Smooth muscle cell (in vitro differentiated cells): ENCODE measurements around the gene USP33. TPM values are rescaled to one million over a fixed set of nuclear protein-coding genes. Genes with fewer than 3 reads are reported as not detected.
A peak's percentile ranks its signal among the peaks of the same experiment; 100 is the strongest.

Experiments
- DNase-seq: peaks from one replicate; lab custom pipeline; 2025; ENCODE audit not compliant: unreplicated experiment; lab: John Stamatoyannopoulos, UW
- H2AFZ ChIP-seq: fragments of 200-600 bp; sonication (generic); 2 replicates; pipeline ENCODE4 v1.6.0; 2016; ENCODE audit warnings: antibody characterized with exemption, low read depth, mild to moderate bottlenecking
- H3F3A ChIP-seq: fragments of 200-600 bp; sonication (generic); 2 replicates; pipeline ENCODE4 v1.6.0; 2017; ENCODE audit warnings: antibody characterized with exemption, low read depth
- H3K27ac ChIP-seq: fragments of 200-600 bp; sonication (generic); 2 replicates; pipeline ENCODE4 v1.5.1; 2016; ENCODE audit warnings: low read depth, mild to moderate bottlenecking
- H3K27me3 ChIP-seq: fragments of 200-600 bp; sonication (generic); 2 replicates; pipeline ENCODE4 v1.6.1; 2016; ENCODE audit warnings: low read depth, mild to moderate bottlenecking
- H3K36me3 ChIP-seq: fragments of 200-600 bp; sonication (generic); 2 replicates; pipeline ENCODE4 v1.5.1; 2016; ENCODE audit warnings: low read depth
- H3K4me1 ChIP-seq: fragments of 200-600 bp; sonication (generic); 2 replicates; pipeline ENCODE4 v1.5.1; 2016; ENCODE audit warnings: low read depth
- H3K4me2 ChIP-seq: fragments of 200-600 bp; sonication (generic); 2 replicates; pipeline ENCODE4 v1.6.0; 2016; ENCODE audit warnings: mild to moderate bottlenecking
- H3K4me3 ChIP-seq: fragments of 200-600 bp; sonication (generic); 2 replicates; pipeline ENCODE4 v1.5.1; 2016; ENCODE audit warnings: mild to moderate bottlenecking
- H3K79me2 ChIP-seq: fragments of 200-600 bp; sonication (generic); 2 replicates; pipeline ENCODE4 v1.6.0; 2016; ENCODE audit warnings: low read depth, mild to moderate bottlenecking
- H3K9ac ChIP-seq: fragments of 200-600 bp; sonication (generic); 2 replicates; pipeline ENCODE4 v1.6.0; 2016; ENCODE audit warnings: low read depth
- H3K9me3 ChIP-seq: fragments of 200-600 bp; sonication (generic); replicated peaks from 2 replicates; pipeline ENCODE4 v1.5.1; 2016; ENCODE audit warnings: low read depth
- H4K20me1 ChIP-seq: fragments of 200-600 bp; sonication (generic); 2 replicates; pipeline ENCODE4 v1.6.0; 2016; ENCODE audit warnings: low read depth
- WGBS: methylation state at CpG from one replicate; pipeline ENCODE4 v1.1.7; 2016; ENCODE audit warnings: low lambda C conversion rate; 5-methylcytosine and 5-hydroxymethylcytosine counted together
- polyA plus RNA-seq: library from polyadenylated mRNA; unstranded; fragments of >200 nt; fragmentation: Nextera tagmentation; extraction: Ambion mirVana; gene quantifications from 2 replicates; pipeline ENCODE4 v1.2.1, GENCODE V29; 2016
- total RNA-seq: library from RNA; depleted of rRNA; stranded (reverse); fragments of >200 nt; gene quantifications from 2 replicates; pipeline ENCODE4 v1.2.3, GENCODE V29; 2014
- TF ChIP-seq, protein P1 (sequence below): fragments of 200-600 bp; sonication (generic); IDR thresholded peaks from 2 replicates; pipeline ENCODE4 v1.5.1; 2017; ENCODE audit warnings: borderline replicate concordance, mild to moderate bottlenecking, antibody characterized with exemption; ENCODE audit not compliant: insufficient read depth, poor library complexity, severe bottlenecking

USP33 gene
- total and polyA plus RNA-seq, 2 experiments from 2014 or later: 26.4 to 41.3 TPM

DNA sequence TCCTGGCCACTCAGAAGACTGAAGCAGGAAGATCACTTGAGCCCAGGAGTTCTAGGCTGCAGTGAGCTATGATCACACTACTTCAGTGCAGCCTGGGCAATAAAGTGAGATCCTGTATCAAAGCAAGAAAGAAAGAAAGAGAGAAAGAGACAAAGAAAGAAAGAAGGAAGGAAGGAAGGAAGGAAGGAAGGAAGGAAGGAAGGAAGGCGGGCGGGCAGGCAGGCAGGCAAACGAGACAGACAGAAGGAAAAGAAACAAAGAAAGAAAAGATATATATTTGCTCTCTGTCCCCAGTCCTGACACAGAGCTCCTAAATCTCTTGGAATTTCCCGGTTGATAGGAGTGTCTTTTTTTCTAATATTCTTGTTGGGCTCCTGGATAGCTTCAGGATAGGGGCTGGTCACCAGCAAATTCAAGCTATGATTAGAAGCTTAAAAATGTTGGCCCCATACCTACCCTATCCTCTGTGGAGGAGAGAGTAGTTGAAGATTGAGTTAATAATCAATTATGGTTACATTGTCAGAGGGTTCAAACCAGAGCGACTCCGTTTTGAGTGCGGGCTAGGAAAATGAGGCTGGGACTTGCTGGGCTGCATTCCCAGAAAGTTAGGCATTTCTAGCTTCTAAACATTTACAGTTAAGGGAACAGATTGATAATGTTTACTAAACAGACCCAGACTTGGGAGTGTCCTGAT lies 16.5 kb upstream of the USP33 start:
- TF ChIP-seq, protein P1, sequence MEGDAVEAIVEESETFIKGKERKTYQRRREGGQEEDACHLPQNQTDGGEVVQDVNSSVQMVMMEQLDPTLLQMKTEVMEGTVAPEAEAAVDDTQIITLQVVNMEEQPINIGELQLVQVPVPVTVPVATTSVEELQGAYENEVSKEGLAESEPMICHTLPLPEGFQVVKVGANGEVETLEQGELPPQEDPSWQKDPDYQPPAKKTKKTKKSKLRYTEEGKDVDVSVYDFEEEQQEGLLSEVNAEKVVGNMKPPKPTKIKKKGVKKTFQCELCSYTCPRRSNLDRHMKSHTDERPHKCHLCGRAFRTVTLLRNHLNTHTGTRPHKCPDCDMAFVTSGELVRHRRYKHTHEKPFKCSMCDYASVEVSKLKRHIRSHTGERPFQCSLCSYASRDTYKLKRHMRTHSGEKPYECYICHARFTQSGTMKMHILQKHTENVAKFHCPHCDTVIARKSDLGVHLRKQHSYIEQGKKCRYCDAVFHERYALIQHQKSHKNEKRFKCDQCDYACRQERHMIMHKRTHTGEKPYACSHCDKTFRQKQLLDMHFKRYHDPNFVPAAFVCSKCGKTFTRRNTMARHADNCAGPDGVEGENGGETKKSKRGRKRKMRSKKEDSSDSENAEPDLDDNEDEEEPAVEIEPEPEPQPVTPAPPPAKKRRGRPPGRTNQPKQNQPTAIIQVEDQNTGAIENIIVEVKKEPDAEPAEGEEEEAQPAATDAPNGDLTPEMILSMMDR: no peak
- Histone ChIP-seq H3K4me3 (no peak overlapping the region), H3F3A (no peaks in the 10 kb centered on the region), H3K4me1 (peaks cover 9% of the 10 kb centered on the region), H4K20me1 (peaks cover 3% of the 10 kb centered on the region), H3K79me2 (peaks cover 22% of the 10 kb centered on the region), H3K36me3 (no peaks in the 10 kb centered on the region), H3K9me3 (no peaks in the 10 kb centered on the region), H3K4me2 (no peak overlapping the region), H3K27ac (no peak overlapping the region), H3K9ac (no peak overlapping the region), H3K27me3 (no peaks in the 10 kb centered on the region), H2AFZ (peak overlapping the region; percentile 86)
- 67% methylated on average over 7 of the region's 7 CpGs for WGBS
- DNase-seq: no peak

DNA sequence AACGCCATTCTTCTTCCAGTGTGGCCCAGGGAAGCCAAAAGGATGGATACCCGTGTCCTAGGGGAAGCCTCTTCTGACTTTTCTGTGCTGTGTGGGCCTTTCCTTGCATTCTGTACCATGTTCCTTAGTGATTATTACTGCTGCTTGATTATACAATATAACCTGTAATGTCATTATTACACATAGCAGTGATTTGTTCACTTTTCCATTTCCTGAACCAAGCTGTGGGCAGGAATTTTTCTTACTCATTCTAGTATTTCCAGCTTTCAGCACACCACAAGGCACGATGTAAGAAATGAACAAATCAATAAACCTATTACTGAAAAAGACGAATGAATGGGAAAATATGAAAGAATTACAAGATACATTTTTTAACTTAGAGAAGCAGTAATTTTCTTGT lies 8.4 kb upstream of the USP33 start:
- Histone ChIP-seq H3K27me3 (no peaks in the 10 kb centered on the region), H3K9ac (no peak overlapping the region), H3K36me3 (no peaks in the 10 kb centered on the region), H3K9me3 (no peaks in the 10 kb centered on the region), H3F3A (no peaks in the 10 kb centered on the region), H3K79me2 (no peaks in the 10 kb centered on the region), H3K27ac (no peak overlapping the region), H3K4me3 (no peak overlapping the region), H3K4me1 (no peaks in the 10 kb centered on the region), H3K4me2 (no peak overlapping the region), H4K20me1 (no peaks in the 10 kb centered on the region), H2AFZ (no peak overlapping the region)
- WGBS: 89% methylated on average over 4 of the region's 4 CpGs
- TF ChIP-seq, protein P1: no peak
- no peak for DNase-seq

DNA sequence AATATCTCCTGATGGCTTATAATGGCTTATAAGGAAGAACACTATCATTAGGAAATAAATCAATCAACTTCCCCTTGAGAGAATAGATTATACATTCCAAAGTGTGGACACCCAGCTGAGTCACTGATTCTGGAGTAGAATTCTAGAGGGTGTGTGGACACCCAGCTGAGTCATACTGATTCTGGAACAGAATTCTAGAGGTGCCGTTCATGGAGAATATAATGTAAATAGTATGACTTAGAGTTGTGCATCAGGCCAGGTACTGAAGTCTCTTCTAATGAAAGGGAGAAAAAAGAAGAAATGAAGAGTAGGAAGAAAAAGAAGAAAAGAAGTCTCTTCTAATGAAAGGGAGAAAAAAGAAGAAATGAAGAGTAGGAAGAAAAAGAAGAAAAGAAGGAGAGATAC lies 2.4 kb upstream of the USP33 start:
- H3K36me3 ChIP-seq: no peaks in the 10 kb centered on the region
- DNase-seq: no peak
- H3K27ac ChIP-seq: no peak overlapping the region
- H3K4me2 ChIP-seq: no peak overlapping the region
- no peaks in the 10 kb centered on the region for H3K9me3 ChIP-seq
- peaks cover 7% of the 10 kb centered on the region for H3F3A ChIP-seq
- H3K79me2 ChIP-seq: peaks cover 22% of the 10 kb centered on the region
- no peaks in the 10 kb centered on the region for H3K27me3 ChIP-seq
- H3K4me3 ChIP-seq: no peak overlapping the region
- no peak overlapping the region for H2AFZ ChIP-seq
- 31% methylated on average over 1 of the region's 1 CpG for WGBS
- peaks cover 6% of the 10 kb centered on the region for H3K4me1 ChIP-seq
- peaks cover 18% of the 10 kb centered on the region for H4K20me1 ChIP-seq
- TF ChIP-seq, protein P1: no peak
- H3K9ac ChIP-seq: no peak overlapping the region

DNA sequence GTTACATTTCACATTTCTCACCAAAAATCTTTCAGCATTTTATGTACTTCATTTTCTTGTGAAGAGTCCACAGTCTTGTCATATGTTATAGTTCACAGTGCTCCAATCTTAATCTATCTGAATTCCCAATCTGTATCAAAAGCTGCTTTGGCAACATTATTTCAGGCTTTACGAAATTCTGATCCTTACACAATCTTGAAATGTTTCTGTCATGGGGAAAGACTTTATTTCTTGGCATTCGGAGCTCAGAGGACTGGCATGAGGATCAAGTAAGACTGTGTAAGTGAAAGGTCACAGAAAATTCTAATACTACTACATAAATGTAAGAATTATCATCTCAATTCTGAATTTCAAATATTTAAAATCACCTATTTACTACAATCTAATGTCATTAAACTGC lies 2.0 kb downstream of the USP33 start:
- H2AFZ ChIP-seq: no peak overlapping the region
- DNase-seq: no peak
- H4K20me1 ChIP-seq: peaks cover 62% of the 10 kb centered on the region
- peak overlapping the region; percentile 95 for H3K4me2 ChIP-seq
- H3K27me3 ChIP-seq: no peaks in the 10 kb centered on the region
- H3K36me3 ChIP-seq: no peaks in the 10 kb centered on the region
- H3K9me3 ChIP-seq: no peaks in the 10 kb centered on the region
- H3K9ac ChIP-seq: no peak overlapping the region
- peak overlapping the region; percentile 97 for H3K4me3 ChIP-seq
- H3K27ac ChIP-seq: no peak overlapping the region
- TF ChIP-seq, protein P1: no peak
- peaks cover 67% of the 10 kb centered on the region for H3K79me2 ChIP-seq
- WGBS: 93% methylated on average over 2 of the region's 2 CpGs
- peaks cover 6% of the 10 kb centered on the region for H3K4me1 ChIP-seq
- H3F3A ChIP-seq: peaks cover 7% of the 10 kb centered on the region
